Stimulated activated CD8-positive, alpha-beta memory T cell treated with anti-CD3 and anti-CD28 coated beads, Interleukin-15, amount 100 ng/mL, for 48 hours (primary cell): ENCODE data around the gene RNF26.
A peak's percentile ranks its signal among the peaks of the same experiment; 100 is the strongest.

ENCODE experiments used
- DNase-seq, 2 donors: peaks; one replicate each; pipeline ENCODE4 v3.0.0-alpha.2; 2020; ENCODE audit warnings: low read depth in 2 of 2

RNF26 gene

DNA sequence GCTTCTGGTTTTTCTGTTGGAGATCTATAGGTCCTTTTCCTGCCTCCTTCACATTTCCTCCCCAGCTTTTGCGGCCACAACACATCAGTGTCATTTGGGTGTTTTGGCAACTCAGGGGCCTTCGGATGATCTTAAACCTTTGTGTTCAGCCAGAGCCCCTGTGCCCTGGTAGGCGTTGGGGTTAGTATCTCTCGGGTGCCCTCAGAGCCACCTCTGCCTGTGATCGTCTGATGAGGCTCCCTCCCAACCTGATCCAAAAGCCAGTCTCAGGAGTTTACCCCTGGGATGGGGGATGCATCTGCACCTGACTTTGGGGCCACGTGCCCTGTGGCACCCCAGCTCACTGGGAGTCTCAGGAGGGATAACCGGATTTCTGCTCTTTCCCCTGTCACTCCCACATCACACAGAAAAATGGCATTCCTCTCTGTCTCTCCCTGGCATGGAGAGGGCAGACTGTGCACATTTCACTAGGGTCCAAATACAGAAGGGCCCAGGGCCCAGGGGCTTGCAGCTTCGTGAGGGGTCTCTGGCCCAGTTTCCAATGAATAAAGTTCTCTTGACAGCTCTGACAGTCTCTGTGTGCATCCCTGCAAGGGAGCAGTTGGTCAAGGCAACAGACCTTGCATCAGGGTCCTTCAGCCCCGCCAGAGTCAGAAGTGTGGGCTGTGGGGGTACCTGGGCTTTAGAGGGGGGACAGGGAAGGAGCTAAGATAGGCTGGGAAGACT is 2.6 kb downstream of the RNF26 start:
- DNase-seq = no peak

DNA sequence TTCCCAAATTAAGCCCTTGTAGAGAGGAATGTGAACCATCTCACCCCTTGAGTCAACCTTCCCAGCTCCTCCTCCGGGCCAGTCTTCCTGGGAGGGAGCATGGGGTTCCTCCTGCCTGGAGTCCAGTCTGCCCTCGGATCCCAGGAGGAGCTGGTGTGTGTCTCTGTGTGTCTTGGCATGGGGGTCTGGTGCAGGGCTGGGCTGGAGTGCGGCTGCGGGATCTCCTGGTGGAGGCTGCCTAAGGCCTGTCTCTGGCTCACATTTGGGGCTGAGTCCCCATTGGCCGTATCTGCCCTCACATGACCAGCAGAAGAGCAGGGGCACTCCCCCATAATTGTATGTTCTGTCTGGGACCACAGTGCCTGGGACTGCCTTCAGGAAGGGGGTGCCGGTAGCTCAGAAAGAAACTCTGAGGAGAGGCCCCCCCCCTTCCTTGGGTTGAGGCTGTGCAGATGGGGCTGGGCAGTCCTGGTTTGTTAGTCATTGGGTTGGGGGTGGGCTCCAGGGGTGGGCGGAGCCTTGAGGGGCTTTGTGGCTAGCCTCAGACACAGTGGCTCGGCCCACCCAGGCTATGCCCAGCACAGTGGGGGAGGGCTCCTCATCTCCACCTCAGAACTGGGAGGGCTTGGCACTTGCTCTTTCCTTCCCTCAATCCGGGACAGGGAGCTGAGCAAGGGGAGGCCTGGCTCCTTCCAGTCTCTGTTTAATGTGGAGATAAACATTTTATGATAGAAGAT is 3.4 kb downstream of the RNF26 start:
- DNase-seq = no peak

DNA sequence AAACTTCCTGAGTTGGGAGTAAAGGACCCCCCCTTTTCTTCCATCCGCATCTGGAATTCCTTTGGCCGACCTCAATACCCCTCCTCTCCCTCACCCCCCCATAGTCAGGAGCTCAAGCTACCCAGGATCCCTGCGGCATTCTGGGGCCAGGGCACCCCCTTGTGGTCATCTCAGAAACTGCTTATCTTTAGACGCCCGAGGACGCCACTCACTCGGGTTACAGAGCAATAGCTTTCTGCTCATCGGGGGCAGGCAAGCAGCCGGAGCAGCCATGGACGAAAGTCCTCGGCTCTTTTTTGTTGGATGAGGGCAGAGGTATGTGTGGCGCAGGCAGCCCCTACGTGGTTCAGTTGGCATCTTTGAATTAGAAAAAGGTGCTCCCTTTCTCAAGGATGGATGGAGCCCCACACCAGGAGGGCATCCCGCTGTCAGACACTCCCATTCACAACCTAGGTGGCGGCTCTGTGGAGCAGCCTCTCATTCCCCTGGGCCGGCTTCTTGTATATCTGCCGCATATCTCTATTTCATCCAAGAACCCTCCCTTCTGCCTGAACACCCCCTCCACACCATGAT is 4.1 kb downstream of the RNF26 start:
- peak in 1 of 2 donors; percentile 54 for DNase-seq

DNA sequence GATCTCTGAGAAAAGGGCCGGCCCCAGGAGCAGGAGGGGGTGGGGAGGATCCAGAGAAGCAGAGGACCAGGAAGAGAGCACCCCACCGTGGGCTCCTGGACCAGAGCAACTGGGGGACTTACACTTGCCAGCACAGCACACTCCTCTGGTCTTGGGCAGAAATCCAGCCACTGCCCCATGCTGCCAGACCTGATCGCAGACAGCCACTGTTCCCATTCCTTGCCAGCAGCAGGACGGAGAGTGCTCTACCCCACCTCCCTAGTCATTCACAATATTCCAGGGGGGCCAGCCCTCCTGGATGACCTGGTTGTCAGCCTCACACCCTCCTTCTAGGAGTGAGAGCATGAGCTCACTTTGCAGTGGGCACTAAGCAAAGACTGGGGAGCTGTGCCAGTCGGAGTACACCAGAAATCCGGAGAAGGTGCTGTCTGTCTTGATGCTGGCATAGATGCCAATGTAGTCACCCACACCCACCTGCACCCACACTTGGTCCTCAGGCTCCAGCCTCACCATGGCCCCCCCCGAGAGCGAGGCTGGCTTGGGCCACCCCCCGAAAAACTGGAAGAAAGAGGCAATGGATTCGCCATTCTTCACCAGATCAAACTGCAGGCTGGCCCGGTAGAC is 4.8 kb downstream of the RNF26 start:
- DNase-seq = no peak

DNA sequence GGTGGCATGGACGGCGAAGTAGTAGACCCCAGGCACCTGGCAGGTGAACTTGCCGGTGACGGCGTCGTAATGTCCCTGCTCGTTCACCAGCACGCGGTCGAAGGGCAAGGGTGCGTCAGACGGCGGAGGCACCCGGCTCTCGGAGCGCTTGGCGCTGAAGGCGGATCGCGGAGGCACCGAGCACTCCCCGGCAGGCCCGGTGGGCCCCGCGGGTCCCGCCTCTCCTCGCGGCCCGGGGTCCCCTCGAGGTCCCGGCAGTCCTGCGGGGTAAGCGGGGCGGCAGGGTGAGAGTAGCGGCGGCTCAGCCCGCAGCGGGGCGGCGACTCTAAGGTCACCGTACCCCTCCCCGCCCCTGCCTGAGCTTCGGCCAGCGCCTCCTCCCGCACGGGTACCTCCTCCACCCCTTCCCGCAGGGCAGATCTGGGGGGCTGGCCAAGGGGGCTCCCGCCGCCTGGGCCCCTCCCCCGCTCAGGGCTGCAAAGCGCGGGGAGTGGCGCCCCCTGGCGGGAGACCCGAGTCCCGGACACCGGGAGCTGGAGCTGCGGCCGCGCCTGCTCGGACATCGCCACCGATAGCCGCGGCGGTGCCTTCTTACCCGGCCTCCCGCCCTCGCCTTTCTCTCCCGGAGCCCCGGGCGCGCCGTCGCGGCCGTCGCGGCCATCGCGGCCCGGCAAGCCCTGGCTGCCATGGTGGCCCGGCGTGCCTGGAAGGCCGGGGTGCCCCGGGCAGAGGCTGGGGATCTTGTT is 5.4 kb downstream of the RNF26 start:
- no peak for DNase-seq

DNA sequence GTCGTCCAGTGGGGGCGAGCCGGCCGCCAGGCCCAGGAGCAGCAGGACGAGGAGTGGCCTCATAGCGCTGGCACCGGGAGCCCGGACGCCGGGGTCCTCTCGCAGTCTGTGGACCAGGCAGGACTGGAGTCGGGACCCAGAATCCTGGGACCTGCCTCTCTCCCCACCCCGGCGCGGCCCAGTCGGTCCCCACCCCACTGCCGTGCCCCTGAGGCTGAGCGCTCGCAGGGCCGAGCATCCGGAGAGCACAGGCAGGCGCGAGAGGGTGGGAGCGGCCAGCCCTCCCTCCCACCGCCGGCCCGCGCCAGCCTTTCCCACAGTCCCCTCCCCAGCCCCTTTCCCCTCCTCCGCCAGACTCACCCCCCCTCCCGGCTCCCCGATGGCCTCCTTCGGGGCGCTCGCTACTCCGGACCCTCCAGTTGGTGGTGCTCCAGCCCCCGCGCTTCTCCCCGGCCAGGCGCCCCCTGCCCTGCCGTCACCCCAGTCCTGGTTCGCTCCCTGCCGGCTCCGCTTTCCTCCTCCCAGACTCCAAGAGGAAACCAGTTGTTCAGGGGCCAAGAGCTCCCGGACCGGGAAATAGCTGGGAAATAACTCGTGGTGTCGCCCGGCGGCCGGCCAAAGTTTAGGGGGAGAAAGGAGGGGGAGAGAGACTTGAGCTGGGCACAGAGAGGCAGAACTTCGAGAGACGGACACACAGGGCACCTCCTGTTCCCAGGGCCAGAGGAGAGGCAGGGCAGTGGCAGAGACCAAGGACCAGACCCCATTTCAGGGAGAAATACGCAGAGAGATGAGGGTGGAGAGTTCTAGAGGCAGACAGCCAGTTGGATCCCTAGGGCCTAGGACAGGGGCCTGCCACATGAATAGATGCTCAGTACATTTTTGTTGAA is 6.3 kb downstream of the RNF26 start, which contains the start of gene C1QTNF5:
TSS of gene C1QTNF5 (minus strand) at position 549 of the 887 bp plus-strand sequence. CDS start at position 63, 486 bp downstream.
- DNase-seq = no peak

DNA sequence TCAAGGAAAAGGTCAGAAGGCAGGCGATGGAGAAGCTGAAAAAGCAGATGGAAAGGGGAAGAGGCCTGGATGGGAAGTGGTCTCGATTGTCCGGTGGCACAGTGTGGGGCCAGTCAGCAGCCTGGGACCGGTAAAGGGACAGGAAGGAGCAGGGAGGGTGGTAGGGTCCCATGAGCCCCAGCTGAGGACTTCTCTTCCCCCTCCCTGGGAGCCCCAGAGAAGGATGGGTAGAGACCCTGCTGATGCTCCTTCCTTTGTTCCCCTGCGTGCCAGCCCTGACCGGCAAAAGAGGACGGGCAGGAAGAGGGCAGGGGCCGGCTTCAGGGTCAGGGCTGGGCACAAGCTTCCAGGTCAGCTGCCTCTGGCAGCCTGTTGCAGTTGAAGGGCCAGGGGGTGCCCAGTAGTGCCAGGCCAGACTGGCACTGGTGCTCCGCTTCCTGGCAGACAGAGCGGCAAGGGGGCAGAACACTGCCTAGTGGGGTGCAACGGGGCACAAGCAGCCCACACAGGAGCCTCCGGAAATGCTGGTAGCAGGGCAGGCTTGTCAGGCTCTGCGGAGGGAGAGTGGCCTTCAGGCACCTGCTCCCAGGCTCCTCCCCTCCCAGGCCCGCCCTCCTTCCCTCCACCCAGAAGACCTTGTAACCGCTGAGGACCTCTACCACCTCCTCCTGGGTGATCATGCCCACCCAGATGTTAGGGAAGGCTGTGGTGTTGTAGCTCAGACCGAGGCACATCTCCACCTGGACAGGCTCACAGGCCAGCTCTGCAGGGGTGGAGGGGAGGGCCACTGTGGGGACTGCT is 7.1 kb downstream of the RNF26 start:
- DNase-seq = no peak

DNA sequence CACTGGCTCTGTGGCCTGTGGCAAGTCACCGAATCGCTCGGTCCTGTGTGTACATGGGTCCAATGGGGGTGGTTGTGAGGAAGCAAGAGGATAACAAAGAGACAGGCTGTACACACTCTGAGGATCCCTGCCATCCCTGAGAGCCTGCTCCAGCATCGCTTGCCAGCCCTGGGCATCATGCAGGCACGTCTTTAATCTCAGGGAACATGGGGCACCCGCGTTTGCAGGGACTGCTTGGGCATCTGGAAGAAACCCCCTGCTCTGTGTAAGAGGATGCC is 7.6 kb downstream of the RNF26 start:
- DNase-seq = no peak

DNA sequence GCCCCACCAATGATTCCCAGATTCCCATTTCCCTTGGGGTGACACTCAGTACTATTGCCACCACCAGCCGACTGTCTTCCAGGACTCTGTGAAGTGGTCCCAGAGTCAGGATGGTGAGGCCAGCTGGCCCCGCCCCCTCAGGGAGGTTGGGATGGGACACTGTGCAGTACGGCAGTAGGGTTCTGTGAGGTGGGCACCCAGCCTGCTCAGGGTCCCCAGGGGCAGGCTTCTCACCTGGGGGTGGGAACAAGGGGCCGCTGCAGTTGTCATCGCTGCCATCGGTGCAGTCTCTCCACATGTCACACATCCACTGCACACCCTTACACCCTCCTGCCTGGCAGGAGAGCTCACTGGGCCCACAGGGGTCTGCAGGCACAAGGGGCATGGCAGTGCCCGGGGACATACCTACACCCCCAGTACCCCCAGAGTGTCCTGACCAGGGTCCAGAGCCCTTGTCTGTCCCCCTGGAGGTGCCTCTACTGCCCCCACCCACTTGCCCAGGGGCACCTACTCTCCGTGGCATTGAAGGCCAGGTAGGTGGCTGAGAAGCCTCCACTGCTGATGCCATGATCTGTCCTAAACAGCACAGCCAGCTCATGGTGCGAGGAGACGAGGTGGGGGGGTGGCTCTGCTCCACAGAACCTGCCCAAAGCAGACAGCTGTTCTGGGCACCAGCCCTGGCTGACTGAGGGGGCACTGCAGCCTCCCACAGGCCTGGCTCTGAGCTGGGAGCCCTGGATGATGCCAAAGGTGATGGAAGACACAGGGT is 8.2 kb downstream of the RNF26 start:
- DNase-seq = no peak

DNA sequence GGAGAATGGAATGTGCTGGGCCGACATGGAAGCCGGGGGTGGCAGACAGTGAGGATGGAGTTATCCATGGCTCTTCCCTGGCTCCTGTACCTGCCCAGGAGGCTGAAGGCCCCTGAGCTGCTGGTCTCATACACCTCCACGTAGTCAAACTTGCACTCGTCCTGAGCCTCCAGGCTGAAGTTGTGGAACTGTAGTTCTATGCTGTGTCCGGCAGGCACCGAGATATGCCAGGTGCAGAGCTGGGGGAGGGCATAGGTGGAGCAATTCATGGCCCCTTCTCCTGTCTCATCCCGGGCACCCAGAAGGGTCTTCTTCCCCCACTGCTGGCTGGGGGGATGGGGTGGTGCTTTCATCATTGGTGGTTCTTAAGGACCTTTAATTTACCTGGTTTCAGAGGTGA is 9.4 kb downstream of the RNF26 start:
- no peak for DNase-seq

DNA sequence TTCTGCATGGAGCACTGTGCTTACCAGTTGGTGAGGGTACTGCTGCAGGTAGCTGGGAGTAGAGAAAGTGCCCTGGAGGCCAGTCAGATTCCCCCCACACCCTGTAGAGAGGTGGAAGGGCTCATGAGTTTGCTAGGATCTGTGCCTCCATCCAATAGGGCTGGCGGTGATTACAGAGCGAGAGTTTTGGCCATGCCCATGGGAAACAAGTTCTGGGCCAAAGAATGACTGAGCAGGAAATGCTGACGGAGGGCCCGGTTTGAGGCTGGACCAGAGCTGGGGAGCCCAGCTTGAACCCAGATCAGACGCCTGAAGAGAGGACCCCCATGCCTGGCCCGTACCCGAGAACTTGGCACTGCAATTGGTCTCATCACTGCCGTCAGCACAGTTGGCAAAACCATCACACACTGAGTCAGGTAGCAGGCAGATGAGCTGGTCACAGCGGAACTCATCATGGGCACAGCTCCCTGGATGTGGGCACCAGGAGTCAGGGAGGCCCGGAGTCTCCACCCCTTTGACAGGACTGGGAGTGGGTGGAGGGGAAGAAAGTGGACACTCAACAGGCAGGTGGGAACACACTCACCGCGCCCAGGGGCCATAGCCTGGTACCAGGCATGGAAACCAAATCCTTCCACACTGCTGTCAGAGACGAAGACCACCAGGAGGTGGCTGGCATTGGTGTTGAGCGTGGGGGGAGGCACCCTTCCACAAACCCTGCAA is 10.1 kb downstream of the RNF26 start:
- no peak for DNase-seq

DNA sequence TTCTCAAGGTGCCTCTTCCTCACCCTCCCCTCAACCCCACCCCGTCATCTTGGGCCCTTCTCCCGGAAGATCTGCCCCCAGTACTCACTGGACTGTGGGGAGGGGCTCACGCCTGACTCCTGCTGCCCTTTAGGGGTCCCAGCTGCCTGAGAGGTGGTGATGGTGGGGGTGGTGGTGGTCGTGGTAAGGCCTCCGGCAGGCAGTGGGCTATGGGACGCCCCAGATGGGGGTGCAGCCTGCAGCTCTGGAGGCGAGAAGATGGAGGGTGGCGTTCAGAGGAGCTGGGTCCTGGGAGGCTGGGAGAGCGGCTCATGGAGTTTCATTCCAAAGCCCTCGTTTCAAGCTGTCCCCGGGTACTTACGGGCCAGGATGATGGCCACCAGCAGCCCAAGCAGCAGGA is 11.4 kb downstream of the RNF26 start:
- DNase-seq = no peak

DNA sequence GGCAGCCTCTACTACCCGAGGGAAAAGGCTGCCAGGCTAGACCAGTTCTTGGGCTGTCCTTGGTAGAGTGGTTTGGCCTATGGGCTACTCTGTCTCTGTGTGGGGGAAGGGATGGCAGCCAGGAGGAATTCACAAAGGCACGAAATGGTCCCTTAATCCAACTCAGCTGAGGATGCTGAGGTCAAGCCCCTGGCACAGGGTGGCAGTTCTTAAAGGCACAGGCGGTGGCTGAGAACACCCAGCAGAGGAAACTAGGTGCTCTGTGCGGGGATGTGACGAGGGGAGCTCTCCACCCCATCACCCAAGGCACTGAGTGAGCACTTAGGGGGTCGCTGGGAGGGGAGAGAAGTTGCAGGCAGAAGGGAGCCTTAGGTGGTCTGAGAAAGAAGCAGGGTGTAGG is 12.3 kb downstream of the RNF26 start, which contains the start of gene MFRP:
TSS of gene MFRP (minus strand) at position 101 of the 400 bp plus-strand sequence. CDS start 192 bp downstream, outside the sequence.
- no peak for DNase-seq

DNA sequence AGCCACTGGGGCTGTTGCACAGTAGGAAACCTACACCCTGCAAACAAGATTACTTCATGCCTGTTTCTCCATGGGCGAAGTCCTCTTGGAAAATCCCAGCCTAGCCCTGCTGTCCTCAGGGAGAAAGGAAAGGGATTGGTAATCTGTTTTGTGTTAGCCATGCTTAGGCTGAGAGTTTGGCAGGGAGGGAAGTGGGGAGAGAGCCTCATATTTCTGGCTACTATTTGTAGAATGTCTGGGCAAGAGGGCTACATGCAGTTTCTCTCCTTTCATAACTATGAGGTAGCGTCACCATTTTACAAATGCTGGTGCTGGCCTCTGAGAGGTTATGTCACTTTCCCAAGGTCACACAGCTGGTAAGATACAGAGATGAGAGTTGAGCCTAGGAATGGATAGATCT is 12.9 kb downstream of the RNF26 start:
- no peak for DNase-seq

DNA sequence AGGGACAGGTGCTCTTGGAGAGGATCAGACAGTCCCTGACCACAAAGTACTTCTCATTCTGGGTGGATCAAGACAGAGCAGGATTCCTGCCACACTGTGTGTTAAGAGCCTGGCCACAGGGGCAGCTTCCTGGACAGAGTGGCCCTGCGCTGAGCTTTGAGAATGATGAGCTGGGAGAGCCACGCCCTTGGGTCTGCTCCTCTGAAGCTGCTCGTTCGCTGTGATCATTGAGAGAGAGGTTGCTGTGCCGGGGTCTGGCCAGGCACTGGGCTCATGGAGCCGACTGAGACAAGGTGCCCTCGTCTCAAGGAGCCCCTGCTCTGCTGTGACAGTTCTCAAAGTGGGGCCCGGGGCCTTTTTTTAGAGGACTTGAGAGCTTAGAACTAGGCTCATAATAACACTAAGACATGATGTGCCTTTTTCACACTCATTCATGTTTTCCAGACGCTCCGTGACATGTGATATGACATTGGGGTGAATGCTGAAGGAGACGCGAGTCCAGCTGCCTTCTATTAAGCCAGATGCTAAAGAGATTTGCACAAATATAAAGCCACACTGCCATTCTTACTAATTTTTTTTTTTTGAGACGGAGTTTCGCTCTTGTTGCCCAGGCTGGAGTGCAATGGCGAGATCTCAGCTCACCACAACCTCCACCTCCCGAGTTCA is 13.7 kb downstream of the RNF26 start:
- no peak for DNase-seq

DNA sequence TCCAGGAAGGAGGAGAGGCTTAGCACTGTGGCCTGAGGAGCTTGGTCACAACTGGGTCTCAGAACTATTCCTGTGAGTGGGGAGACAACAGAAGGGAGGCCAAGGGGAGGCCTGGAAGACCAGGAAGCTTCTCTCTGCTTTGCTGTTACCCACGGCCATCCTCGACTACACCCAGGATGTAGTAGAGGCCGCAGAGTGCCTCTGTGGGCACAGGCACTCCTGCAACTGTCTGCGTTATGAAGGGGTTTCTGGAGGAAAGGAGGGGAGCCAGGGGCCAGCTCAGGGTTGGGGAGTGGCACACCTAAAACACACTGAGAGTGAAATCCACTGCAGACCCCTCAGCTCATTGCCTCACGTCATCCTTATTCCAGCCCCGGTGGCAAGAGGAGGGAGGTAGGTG is 16.0 kb downstream of the RNF26 start:
- no peak for DNase-seq

DNA sequence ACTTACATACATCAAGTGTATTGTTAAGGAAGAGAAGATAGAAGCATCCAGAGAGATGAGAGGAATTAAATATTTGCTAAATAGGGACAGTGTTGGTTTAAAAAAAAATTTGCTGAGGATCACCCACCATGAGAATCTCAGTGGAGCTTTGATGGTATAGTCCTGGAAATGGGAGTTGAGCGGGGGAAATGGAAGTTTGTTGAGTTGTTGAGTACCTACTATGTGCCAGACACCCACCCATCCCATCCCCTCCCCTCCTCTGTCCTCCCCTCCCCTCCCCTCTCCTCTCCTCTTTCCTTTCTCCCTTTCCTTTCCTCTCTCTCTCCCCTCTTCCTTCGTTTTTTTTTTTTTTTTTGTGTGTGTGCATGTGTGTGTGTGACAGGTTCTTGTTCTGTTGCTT is 16.9 kb downstream of the RNF26 start:
- no peak for DNase-seq

DNA sequence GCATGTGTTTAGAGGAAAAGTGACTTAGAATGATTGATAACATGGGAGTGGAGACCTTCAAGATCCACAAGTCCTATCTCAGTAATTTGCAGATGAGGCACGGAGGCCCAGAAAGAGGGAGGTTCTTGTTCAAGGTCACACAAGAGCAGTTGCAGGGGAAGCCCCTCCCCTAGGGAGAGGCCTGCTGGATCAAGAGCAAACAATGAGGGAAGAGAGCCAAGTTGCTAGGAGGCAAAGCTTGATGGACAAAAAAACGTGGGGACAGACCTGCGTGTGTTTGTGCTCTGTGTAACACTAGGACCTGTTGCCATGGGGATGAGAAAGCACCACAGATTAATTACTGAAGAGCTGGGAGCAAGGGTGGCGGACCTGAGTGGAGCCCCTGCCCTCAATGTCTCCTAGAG is 18.5 kb downstream of the RNF26 start:
- no peak for DNase-seq
